ENCODE measurements around the gene AP3M1.

AP3M1 gene

DNA sequence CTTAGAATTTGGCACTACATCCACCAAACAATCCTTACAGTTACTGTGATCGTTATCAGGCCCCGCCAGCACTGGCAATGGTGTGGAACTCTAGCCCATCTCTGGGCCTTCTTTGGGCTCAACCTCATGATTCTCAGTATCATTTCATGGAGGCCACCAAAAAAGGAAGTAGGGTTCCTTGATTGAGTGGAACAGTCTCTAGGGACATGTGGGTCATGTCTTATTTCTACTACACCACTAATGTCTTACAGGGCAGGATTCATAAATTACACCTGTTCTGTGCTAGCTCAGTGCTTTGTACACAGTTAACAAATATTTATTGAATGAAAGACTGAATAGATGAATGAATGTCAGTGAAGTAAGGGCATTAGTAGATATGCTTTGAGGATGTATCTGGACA is 53.9 kb downstream of the AP3M1 start:
- TF ChIP-seq TCF12 (IDR thresholded peaks at IDR 0.05; ENCODE audit: low read depth), result no peak
- TF ChIP-seq NFIC (IDR thresholded peaks at IDR 0.05), result no peak
- no peak for TF ChIP-seq YY1 (IDR thresholded peaks at IDR 0.05; ENCODE audit: low read depth)
- TF ChIP-seq EP300 (IDR thresholded peaks at IDR 0.05; ENCODE audit: borderline replicate concordance), result no peak
- TF ChIP-seq, protein P1, sequence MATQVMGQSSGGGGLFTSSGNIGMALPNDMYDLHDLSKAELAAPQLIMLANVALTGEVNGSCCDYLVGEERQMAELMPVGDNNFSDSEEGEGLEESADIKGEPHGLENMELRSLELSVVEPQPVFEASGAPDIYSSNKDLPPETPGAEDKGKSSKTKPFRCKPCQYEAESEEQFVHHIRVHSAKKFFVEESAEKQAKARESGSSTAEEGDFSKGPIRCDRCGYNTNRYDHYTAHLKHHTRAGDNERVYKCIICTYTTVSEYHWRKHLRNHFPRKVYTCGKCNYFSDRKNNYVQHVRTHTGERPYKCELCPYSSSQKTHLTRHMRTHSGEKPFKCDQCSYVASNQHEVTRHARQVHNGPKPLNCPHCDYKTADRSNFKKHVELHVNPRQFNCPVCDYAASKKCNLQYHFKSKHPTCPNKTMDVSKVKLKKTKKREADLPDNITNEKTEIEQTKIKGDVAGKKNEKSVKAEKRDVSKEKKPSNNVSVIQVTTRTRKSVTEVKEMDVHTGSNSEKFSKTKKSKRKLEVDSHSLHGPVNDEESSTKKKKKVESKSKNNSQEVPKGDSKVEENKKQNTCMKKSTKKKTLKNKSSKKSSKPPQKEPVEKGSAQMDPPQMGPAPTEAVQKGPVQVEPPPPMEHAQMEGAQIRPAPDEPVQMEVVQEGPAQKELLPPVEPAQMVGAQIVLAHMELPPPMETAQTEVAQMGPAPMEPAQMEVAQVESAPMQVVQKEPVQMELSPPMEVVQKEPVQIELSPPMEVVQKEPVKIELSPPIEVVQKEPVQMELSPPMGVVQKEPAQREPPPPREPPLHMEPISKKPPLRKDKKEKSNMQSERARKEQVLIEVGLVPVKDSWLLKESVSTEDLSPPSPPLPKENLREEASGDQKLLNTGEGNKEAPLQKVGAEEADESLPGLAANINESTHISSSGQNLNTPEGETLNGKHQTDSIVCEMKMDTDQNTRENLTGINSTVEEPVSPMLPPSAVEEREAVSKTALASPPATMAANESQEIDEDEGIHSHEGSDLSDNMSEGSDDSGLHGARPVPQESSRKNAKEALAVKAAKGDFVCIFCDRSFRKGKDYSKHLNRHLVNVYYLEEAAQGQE (IDR thresholded peaks at IDR 0.05; ENCODE audit: low read depth), result no peak
- no peak for TF ChIP-seq ZBTB7A (IDR thresholded peaks at IDR 0.05; ENCODE audit: low read depth)
- TF ChIP-seq, protein P2, sequence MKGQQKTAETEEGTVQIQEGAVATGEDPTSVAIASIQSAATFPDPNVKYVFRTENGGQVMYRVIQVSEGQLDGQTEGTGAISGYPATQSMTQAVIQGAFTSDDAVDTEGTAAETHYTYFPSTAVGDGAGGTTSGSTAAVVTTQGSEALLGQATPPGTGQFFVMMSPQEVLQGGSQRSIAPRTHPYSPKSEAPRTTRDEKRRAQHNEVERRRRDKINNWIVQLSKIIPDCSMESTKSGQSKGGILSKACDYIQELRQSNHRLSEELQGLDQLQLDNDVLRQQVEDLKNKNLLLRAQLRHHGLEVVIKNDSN (IDR thresholded peaks at IDR 0.05), result no peak
- TF ChIP-seq CEBPB (IDR thresholded peaks at IDR 0.05), result no peak
- TF ChIP-seq TAF1 (IDR thresholded peaks at IDR 0.05; ENCODE audit: low read depth), result no peak

DNA sequence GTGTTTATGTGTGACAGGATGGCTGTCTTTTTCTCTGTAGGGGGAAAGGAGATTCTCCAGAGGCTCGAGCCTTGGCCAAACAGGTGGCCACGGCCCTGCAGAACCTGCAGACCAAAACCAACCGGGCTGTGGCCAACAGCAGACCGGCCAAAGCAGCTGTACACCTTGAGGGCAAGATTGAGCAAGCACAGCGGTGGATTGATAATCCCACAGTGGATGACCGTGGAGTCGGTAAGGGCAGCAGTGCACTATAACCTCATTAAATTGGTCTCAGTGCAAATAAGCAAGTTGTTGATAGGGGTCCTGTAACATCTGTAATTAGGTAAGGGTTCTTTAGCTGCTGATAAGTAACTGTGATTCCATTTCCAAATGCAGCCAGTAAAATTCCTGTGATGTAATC is 56.4 kb downstream of the AP3M1 start:
- TF ChIP-seq, protein P2 (IDR thresholded peaks at IDR 0.05), result no peak
- TF ChIP-seq TEAD4 (IDR thresholded peaks at IDR 0.05) (no peak), EP300 (IDR thresholded peaks at IDR 0.05; ENCODE audit: borderline replicate concordance) (no peak)

DNA sequence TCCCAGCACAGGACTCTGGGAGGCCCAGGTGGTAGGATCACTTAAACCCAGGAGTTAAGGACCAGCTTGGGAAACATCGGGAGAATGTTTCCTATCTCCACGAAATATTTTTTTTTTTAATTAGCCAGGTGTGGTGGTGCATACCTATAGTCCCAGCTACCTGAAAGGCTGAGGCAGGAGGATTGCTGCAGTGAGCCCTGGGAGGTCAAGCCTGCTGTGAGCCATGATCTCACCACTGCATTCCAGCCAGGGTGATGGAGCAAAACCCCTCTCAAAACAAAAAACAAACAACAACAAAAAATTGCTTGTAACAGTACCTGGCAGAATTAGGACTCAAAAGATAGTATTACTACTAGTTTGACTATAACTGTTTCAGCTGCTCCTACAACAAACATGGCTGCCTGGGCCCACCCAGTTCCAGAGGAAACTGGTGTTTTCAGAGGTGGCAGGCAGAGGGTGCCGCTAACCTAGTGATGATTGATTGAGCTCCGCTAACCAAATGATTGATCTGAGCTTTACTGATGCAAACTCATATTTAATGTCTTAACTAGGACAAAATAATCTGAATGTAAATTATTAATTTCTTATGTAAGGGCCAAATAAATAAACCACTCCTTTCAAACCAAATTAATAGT is 57.0 kb downstream of the AP3M1 start:
- peak; percentile 49; the same call in 1 of the 2 replicates for TF ChIP-seq TEAD4 (IDR thresholded peaks at IDR 0.05)
- TF ChIP-seq CEBPB (IDR thresholded peaks at IDR 0.05), result no peak

DNA sequence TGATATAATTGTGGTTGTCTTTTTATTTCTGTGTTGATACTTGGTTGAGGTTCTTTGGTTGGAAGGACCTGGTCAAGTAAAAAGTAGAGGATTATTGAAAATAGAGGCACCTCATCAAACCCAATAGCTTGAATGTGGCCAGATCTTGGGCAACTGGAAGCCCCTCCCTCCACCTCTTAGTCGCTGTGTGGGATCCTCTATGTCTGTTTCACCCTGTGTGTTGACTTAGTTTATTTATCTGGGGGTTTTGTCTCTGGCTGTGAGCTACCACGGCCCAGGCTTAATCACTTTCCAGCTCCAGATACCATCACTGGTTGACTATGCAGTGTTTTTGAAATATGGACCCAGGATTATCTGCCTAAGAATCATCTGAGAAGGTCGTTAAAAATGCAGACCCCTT is 58.3 kb downstream of the AP3M1 start:
- no peak for TF ChIP-seq YY1 (IDR thresholded peaks at IDR 0.05; ENCODE audit: low read depth)
- no peak for TF ChIP-seq TEAD4 (IDR thresholded peaks at IDR 0.05)
- TF ChIP-seq FOXM1 (IDR thresholded peaks at IDR 0.05; ENCODE audit: borderline replicate concordance, low read depth), result no peak
- TF ChIP-seq, protein P3, sequence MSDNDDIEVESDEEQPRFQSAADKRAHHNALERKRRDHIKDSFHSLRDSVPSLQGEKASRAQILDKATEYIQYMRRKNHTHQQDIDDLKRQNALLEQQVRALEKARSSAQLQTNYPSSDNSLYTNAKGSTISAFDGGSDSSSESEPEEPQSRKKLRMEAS (IDR thresholded peaks at IDR 0.05), result no peak
- no peak for TF ChIP-seq EP300 (IDR thresholded peaks at IDR 0.05; ENCODE audit: borderline replicate concordance)
- no peak for TF ChIP-seq NFIC (IDR thresholded peaks at IDR 0.05)
- no peak for TF ChIP-seq RAD21 (IDR thresholded peaks at IDR 0.05; ENCODE audit: low read depth)
- no peak for TF ChIP-seq TAF1 (IDR thresholded peaks at IDR 0.05; ENCODE audit: low read depth)
- TF ChIP-seq, protein P2 (IDR thresholded peaks at IDR 0.05), result no peak
- no peak for TF ChIP-seq EGR1 (IDR thresholded peaks at IDR 0.05)
- TF ChIP-seq CREB1 (IDR thresholded peaks at IDR 0.05; ENCODE audit: low read depth), result no peak
- TF ChIP-seq CEBPB (IDR thresholded peaks at IDR 0.05), result no peak
- no peak for TF ChIP-seq TCF12 (IDR thresholded peaks at IDR 0.05; ENCODE audit: low read depth)
- TF ChIP-seq, protein P1 (IDR thresholded peaks at IDR 0.05; ENCODE audit: low read depth), result no peak
- no peak for TF ChIP-seq ZBTB7A (IDR thresholded peaks at IDR 0.05; ENCODE audit: low read depth)

DNA sequence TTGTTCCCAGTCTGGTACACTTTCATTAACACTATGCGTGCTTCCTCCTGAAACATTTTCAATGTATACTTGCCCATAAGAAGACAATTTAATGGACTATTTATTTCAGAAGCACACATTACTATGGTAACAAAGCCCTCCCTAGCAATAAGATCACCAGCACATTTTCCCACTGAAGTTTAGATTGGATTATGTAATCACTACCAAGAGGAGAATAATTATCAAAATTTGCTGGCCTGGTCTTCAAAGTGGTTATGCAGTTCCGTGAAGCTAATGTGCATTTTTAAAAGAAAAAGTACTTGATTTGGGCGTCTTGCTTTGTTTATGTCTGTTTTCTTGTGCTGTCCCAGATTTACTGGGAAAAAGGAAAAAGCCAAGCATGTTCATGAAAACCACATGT is 61.9 kb downstream of the AP3M1 start:
- TF ChIP-seq NFIC (IDR thresholded peaks at IDR 0.05), result no peak
- no peak for TF ChIP-seq TEAD4 (IDR thresholded peaks at IDR 0.05)
- TF ChIP-seq, protein P3 (IDR thresholded peaks at IDR 0.05), result no peak
- no peak for TF ChIP-seq ZBTB7A (IDR thresholded peaks at IDR 0.05; ENCODE audit: low read depth)
- TF ChIP-seq FOXM1 (IDR thresholded peaks at IDR 0.05; ENCODE audit: borderline replicate concordance, low read depth), result no peak
- TF ChIP-seq RAD21 (IDR thresholded peaks at IDR 0.05; ENCODE audit: low read depth), result no peak
- TF ChIP-seq, protein P2 (IDR thresholded peaks at IDR 0.05), result no peak
- TF ChIP-seq EP300 (IDR thresholded peaks at IDR 0.05; ENCODE audit: borderline replicate concordance), result no peak
- TF ChIP-seq CREB1 (IDR thresholded peaks at IDR 0.05; ENCODE audit: low read depth), result no peak
- no peak for TF ChIP-seq TCF12 (IDR thresholded peaks at IDR 0.05; ENCODE audit: low read depth)
- TF ChIP-seq YY1 (IDR thresholded peaks at IDR 0.05; ENCODE audit: low read depth), result no peak
- no peak for TF ChIP-seq CEBPB (IDR thresholded peaks at IDR 0.05)
- no peak for TF ChIP-seq EGR1 (IDR thresholded peaks at IDR 0.05)
- no peak for TF ChIP-seq TAF1 (IDR thresholded peaks at IDR 0.05; ENCODE audit: low read depth)
- TF ChIP-seq, protein P1 (IDR thresholded peaks at IDR 0.05; ENCODE audit: low read depth), result no peak
